Natural killer cell treated with Interleukin-12 subunit alpha and Interleukin-12 subunit beta and Interleukin-15 and Interleukin-18, amount 100 ng/mL, for 72 hours (primary cell): ENCODE data around the gene FAM174C. TPM values are rescaled to one million over a fixed set of nuclear protein-coding genes. Genes with fewer than 3 reads are reported as not detected.
"Not testable (repeated sequence)": the region's sequence is repeated elsewhere in the genome, so short reads cannot be mapped to it uniquely, and the experiment has no call there.

Experiments used
- ATAC-seq, 2 donors: fragments of 150-1000 bp; cut with Tn5 transposase in 1 of 2; sonication (Bioruptor Pico), chemical (Tn5 transposase) in 1 of 2; 2 replicates each; pipeline ENCODE4 v1.10.0; 2021
- DNase-seq: peaks from one replicate; pipeline ENCODE4 v3.0.0; 2022; ENCODE audit warnings: low spot score
- H3K27ac Mint-ChIP-seq, 2 donors: 1 replicate in 1 of 2; 2 replicates in 1 of 2; pipeline ENCODE4 v1.8.0; 2022; ENCODE audit warnings: mixed read lengths in 2 of 2, mild to moderate bottlenecking in 1 of 2, moderate library complexity in 1 of 2
- H3K27me3 Mint-ChIP-seq, 2 donors: 1 replicate in 1 of 2; 2 replicates in 1 of 2; pipeline ENCODE4 v1.8.0; 2022; ENCODE audit warnings: mixed read lengths in 2 of 2
- H3K36me3 Mint-ChIP-seq: one replicate; pipeline ENCODE4 v1.8.0; 2022; ENCODE audit warnings: mixed read lengths
- H3K4me1 Mint-ChIP-seq, 2 donors: 1 replicate in 1 of 2; 2 replicates in 1 of 2; pipeline ENCODE4 v1.8.0; 2022; ENCODE audit warnings: low read depth in 2 of 2, mixed read lengths in 2 of 2, mild to moderate bottlenecking in 1 of 2
- H3K4me3 Mint-ChIP-seq: one replicate; pipeline ENCODE4 v1.8.0; 2022; ENCODE audit warnings: mixed read lengths
- H3K9me3 Mint-ChIP-seq: 2 replicates; pipeline ENCODE4 v1.8.0; 2022; ENCODE audit warnings: mixed read lengths
- total RNA-seq, 2 donors: library from RNA; stranded (reverse); gene quantifications; one replicate each; pipeline ENCODE4 v1.2.3, GENCODE V29; 2022

The FAM174C gene
- total RNA-seq, 2 donors from 2014 or later = 59.5 to 94.2 TPM

DNA sequence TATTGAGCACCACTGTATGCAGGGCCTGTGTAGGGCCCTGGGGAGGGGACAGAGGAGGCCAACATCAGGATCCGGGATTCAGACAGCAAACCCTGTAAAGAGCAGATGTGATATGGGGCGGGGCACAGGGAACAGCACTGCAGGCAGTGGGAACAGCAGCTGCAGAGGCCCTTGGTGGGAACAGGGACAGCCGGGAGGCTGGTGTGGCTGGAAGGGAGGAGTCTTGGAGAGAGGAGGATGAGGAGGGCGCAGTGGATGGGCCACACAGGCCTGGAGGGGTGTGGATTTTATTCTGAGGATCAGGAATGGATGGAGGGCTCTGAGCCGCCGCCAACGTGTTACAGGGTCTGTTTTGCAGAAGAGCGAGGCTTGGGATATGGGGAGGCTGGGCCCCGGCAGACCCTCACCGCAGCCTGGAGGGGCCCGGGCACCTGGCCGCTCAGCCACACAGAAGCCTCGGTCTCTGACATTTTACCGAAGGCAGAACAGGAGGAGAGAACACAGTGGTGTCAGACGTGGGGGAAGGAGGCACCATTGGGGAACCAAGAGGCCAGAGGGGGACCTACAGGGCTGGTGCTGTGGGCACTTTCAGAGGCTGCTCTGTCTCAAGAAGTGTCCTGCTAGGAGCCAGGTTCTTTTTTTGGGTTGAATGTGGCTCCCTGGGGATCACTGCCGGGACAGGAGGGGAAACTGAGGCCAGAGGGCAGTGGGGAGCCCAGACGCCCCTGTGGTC is 17.3 kb downstream of the FAM174C start:
- ATAC-seq (no peak), DNase-seq (no peak)
- H3K9me3 Mint-ChIP-seq = no peaks in the 10 kb centered on the region
- H3K4me3 Mint-ChIP-seq = no peak overlapping the region
- H3K4me1 Mint-ChIP-seq = peaks cover 0 to 2% of the 10 kb centered on the region in 2 donors
- H3K27me3 Mint-ChIP-seq = peaks cover 0 to 10% of the 10 kb centered on the region in 2 donors
- no peaks in the 10 kb centered on the region for H3K36me3 Mint-ChIP-seq
- no peak overlapping the region for H3K27ac Mint-ChIP-seq

DNA sequence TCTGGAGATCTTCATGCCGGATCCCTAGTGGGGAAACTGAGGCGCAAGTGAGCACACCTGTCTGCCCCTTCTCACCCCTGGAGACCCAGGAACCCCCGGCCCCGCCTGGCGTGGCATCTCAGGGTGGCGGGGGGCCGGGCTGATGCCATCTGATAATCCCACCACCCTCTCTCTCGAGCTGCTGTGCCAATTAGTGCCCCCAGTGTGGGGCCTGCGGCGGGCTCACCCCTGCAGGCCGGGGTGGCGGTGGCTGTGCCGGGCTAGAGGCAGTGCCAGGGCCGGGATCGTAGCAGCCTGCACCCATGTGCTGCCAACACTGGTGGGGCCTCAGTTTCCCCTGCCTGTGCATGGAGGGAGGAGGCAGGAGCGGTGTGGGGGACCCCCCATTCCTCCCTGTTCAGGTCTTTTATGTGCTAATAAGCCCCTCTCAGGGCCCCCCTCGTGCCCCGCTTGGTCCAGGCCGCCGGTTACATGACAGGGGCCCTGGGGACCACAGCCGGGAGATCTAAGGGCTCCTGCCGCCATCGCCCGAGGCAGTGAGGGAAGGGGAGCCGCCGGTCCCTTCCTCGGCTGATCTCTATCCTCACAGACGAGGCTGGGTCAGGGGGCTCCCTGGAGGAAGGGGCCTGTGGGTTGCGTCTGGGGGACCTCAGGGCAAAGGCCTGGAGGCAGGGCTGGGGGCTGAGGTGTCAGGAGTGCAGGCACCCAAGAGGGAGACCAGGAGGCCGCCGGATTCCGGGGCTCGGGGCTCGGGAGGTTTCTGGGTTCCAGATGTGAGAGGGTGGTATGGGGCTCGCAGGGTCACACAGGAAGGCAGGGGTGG is 18.7 kb downstream of the FAM174C start:
- Mint-ChIP-seq H3K36me3 (no peaks in the 10 kb centered on the region), H3K4me3 (no peak overlapping the region), H3K4me1 (peaks cover 0 to 2% of the 10 kb centered on the region in 2 donors), H3K9me3 (no peaks in the 10 kb centered on the region), H3K27ac (no peak overlapping the region), H3K27me3 (peaks cover 0 to 10% of the 10 kb centered on the region in 2 donors)
- ATAC-seq (no peak), DNase-seq (no peak)

DNA sequence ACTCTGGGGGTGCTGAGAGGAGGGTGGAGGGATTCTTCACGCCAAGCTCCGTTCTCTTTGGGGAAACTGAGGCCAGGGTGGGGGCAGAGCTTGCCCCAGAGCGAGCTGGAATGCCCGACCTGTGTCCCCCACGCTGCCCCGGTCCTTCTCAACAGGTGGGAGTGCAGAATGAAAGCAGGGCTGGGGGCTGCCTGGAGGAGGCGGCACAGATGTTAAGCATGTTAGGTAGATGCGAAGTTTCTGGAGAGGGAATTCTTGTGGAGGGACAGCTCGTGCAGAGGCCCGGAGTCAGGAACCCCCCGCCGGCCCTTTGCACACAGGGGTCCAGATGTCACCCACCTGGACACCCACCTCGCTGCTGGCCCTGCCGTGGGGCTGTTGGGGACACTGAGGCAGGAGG is 19.4 kb downstream of the FAM174C start:
- H3K36me3 Mint-ChIP-seq = no peaks in the 10 kb centered on the region
- ATAC-seq (no peak), DNase-seq (no peak)
- peaks cover 0 to 2% of the 10 kb centered on the region in 2 donors for H3K4me1 Mint-ChIP-seq
- H3K4me3 Mint-ChIP-seq = no peak overlapping the region
- no peaks in the 10 kb centered on the region for H3K9me3 Mint-ChIP-seq
- peaks cover 0 to 7% of the 10 kb centered on the region in 2 donors for H3K27me3 Mint-ChIP-seq
- H3K27ac Mint-ChIP-seq = no peak overlapping the region

DNA sequence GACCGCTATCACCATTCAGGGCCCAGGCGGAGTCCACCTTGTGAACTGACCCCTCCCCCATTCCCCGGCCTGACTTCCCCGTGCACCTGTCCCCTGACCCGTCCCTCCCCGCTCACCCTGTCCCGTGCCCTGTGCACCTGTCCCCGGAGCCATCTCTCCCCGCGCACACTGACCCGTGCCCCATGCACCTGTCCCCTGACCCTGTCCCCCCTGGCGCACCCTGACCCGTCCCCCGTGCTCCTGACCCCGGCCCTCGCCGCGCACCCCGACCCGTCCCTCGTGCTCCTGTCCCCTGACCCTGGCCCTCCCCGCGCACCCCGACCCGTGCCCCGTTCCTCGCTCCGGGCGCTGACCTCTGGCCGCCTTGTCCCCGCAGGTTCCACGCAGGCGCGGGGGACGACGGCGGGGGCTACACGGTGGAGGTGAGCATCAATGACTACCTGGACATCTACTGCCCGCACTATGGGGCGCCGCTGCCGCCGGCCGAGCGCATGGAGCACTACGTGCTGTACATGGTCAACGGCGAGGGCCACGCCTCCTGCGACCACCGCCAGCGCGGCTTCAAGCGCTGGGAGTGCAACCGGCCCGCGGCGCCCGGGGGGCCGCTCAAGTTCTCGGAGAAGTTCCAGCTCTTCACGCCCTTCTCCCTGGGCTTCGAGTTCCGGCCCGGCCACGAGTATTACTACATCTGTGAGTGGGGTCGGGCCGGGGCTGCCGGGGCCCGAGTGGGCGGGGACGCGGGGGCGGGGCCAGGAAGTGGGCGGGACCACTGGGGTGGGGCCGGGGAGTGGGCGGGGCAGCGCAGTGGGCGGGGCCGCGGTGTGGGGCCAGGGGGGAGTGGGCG is 20.1 kb downstream of the FAM174C start:
- Mint-ChIP-seq H3K4me1 (peaks cover 0 to 2% of the 10 kb centered on the region in 2 donors), H3K27ac (no peak overlapping the region), H3K36me3 (no peaks in the 10 kb centered on the region), H3K9me3 (no peaks in the 10 kb centered on the region), H3K4me3 (no peak overlapping the region), H3K27me3 (peaks cover 0 to 7% of the 10 kb centered on the region in 2 donors)
- no peak for DNase-seq
- ATAC-seq = peak; percentile 38 to 84

DNA sequence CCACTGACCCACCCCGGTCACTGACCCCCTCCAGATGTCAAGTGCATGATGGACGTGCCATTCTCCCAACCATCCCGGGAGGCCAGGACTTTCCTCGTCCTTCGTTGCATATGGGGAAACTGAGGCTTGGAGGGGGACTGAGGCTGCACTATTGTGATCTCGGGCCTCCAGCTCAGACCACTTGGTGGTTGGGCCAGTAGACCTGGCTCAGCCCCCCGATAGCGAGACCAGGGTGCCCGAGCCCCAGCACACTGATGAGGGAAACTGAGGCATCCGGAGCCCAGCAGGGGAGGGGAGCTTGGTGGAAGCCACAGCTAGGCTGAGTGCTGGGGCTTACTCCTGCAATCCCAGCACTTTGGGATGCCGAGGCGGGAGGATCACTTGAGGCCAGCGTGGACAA is 20.7 kb downstream of the FAM174C start:
- Mint-ChIP-seq H3K4me3 (no peak overlapping the region), H3K4me1 (peaks cover 0 to 2% of the 10 kb centered on the region in 2 donors), H3K27me3 (peaks cover 0 to 7% of the 10 kb centered on the region in 2 donors), H3K36me3 (no peaks in the 10 kb centered on the region), H3K27ac (no peak overlapping the region), H3K9me3 (no peaks in the 10 kb centered on the region)
- DNase-seq (no peak), ATAC-seq (no peak)

DNA sequence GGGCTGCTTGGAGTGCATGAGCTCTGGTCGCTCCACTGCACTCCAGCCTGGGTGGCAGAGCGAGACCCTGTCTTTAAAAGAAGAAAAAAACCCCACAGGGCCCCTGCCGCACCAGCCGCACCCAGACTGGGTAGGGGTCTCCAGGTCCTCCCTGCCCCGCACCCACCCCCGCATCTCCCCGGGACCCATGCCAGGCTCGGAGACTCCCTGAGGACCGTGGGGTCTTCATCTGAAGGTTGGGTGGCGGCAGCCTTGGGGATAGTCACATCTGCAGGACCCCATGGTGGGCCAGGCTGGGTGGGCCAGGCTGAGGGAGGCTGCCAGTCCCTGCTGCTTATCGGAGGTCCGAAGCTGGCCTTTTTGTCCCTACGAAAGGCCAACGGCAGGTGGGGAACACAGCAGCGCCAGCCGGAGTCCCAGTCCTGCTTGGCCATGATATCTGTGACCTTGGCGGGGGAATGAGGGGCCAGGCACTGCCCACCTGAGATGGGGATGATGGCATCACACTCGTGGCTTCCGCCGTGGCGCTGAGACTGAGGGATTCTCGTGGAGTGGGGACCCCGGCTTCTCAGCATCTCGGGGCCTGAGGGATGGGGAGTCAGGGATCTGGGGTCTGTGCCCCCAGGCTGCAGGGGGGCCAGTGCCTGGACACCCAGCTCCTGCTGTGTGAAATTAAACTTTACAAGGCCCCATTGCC is 21.4 kb downstream of the FAM174C start:
- H3K36me3 Mint-ChIP-seq = no peaks in the 10 kb centered on the region
- peaks cover 0 to 2% of the 10 kb centered on the region in 2 donors for H3K4me1 Mint-ChIP-seq
- ATAC-seq (no peak), DNase-seq (no peak)
- H3K27ac Mint-ChIP-seq = no peak overlapping the region
- H3K27me3 Mint-ChIP-seq = peaks cover 0 to 7% of the 10 kb centered on the region in 2 donors
- no peak overlapping the region for H3K4me3 Mint-ChIP-seq
- no peaks in the 10 kb centered on the region for H3K9me3 Mint-ChIP-seq

DNA sequence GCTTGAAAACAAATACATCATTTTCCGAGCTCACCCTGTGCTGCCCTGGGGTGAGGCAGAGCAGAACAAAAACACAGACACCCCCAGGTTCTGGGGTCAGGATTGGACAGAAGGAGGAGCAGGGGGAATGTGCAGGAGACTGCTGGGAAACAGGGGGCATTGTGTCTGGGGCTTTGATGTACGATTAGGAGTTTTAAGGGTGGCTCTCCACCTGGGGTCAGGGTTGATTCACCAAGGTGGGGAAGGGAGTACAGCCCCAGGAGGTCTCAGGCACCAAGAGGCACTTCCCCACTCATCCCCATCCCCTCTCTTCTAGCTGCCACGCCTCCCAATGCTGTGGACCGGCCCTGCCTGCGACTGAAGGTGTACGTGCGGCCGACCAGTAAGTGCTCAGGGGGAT is 22.9 kb downstream of the FAM174C start:
- Mint-ChIP-seq H3K36me3 (no peaks in the 10 kb centered on the region), H3K27ac (no peak overlapping the region), H3K4me3 (no peak overlapping the region), H3K9me3 (no peaks in the 10 kb centered on the region), H3K27me3 (peaks cover 0 to 3% of the 10 kb centered on the region in 2 donors), H3K4me1 (peaks cover 0 to 2% of the 10 kb centered on the region in 2 donors)
- no peak for DNase-seq
- ATAC-seq = no peak

DNA sequence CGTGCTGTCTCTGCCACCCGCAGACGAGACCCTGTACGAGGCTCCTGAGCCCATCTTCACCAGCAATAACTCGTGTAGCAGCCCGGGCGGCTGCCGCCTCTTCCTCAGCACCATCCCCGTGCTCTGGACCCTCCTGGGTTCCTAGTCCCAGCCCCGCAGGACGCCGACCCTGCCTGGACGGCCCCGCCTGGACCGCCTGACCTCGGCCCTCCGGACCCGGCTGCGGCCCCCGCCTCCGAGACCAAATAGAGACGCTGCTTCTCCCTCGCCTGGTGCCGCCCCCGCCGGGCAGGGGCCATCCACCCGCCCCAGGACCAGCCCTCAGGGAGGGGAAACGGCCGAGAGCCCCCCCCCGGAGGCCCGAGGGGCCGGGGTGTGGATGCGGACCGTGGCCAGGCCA is 24.5 kb downstream of the FAM174C start:
- Mint-ChIP-seq H3K27me3 (no peaks in the 10 kb centered on the region), H3K4me1 (no peaks in the 10 kb centered on the region), H3K36me3 (no peaks in the 10 kb centered on the region), H3K4me3 (no peak overlapping the region), H3K27ac (no peak overlapping the region), H3K9me3 (no peaks in the 10 kb centered on the region)
- ATAC-seq (no peak), DNase-seq (no peak)

DNA sequence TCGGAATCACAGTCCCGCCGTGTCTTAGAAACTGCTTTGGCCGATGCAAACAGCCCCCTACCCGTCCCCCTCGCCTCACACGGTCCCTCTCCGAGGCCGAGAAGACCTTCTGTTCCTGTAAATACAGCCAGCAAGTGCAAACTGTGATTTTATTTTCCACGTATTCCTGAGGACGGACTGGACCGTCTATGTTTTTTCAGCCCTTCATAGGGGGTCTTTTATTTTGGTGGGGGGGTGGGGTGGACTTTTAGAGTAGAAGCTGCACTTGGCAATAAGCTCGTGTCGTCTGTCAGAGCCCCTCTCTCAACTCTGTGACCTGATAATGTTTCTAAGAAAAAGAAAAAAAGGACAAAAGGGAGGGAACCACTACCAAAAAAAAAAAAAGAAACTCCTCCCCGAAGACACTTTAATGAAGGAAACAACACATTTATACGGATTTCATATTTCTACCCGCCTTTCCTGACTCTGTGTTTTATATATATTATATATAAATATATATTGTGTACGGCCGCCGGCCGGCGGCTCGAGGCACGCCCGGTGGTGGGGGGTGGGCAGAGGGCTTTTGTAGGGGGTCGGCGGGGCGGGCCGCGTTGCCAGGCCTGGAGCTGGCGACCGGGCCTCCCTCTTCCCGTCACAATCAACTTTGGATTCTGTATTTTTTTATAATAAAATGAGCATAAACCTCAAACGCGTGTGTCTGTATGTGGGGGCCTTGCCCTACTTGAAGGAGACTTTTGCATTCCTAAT is 25.6 kb downstream of the FAM174C start:
- Mint-ChIP-seq H3K36me3 (no peaks in the 10 kb centered on the region), H3K4me3 (no peak overlapping the region), H3K9me3 (no peaks in the 10 kb centered on the region), H3K27ac (no peak overlapping the region), H3K27me3 (no peaks in the 10 kb centered on the region), H3K4me1 (no peaks in the 10 kb centered on the region)
- ATAC-seq (no peak), DNase-seq (no peak)

DNA sequence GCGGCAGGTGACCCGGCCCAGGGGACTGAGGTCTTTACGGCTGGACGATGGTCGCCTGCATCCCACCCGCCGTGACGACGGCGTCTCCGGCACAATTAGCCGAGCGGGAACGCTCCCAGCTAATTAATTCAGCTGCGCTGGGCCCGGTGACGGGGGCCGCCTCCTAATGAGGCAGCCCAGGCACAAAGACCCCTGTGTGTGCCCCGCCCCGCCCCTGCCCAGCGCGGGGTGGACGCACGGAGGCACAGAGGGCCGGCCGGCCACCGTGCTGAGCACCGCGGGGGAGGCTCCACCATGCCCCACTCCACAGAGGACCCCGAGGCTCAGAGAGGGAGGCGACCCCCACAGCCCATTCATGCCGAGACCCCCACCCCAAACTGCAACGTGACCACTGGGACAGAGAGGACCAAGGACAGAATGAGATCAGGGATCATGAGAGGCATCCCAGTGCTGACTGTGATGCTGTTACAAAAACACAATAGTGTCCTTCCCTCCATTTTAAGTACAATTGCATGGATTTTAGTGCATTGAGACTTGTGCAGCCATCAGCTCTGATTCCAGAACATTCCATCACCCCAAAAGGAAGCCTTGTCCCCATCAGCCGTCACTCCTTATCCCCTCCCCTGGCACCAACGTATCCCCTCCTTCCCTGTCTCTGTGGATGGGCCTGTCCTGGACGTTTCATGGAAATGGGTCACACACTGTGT is 27.4 kb downstream of the FAM174C start:
- Mint-ChIP-seq H3K9me3 (no peaks in the 10 kb centered on the region), H3K27me3 (no peaks in the 10 kb centered on the region), H3K4me1 (no peaks in the 10 kb centered on the region), H3K4me3 (no peak overlapping the region), H3K36me3 (no peaks in the 10 kb centered on the region), H3K27ac (no peak overlapping the region)
- peak in 1 of 2 donors; percentile 39 for ATAC-seq
- DNase-seq = no peak

DNA sequence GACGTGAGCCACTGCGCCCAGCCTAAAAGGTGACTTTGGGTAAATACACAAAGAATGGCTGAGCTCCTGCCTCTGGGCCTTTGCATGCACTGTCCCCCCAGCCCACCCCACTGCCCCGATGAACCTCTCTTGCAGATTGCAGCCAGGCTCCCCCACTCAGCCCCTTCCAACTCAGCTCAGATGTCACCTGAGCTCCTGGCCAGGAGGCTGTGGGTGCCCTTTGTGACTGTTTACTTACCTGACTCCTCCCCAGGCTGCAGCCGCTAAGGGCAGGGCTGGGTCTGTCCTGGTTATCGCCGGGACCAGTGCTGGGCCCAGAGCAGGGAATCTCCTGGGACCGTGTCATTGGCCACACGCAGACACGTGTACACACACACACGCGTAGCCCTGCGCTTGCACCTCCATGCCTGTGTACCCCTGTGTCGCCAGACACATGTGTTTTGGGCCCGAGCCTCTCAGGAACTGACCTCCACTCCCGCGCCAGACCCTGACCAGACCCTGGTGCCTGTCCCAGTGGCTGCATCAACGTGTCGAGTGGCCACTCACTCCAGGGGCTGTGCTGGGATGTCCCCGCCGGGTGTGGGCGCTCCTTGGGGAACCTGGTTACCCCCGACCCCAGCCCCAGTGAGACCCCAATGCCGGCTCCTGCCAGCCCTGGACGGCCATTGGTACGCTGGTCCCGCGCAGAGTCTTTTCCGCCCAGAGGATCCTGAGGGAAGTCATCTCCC is 29.0 kb downstream of the FAM174C start:
- ATAC-seq = peak in 1 of 2 donors; percentile 21
- no peak overlapping the region for H3K4me3 Mint-ChIP-seq
- no peak overlapping the region for H3K27ac Mint-ChIP-seq
- no peaks in the 10 kb centered on the region for H3K36me3 Mint-ChIP-seq
- H3K9me3 Mint-ChIP-seq = no peaks in the 10 kb centered on the region
- H3K4me1 Mint-ChIP-seq = no peaks in the 10 kb centered on the region
- no peak for DNase-seq
- no peaks in the 10 kb centered on the region for H3K27me3 Mint-ChIP-seq

DNA sequence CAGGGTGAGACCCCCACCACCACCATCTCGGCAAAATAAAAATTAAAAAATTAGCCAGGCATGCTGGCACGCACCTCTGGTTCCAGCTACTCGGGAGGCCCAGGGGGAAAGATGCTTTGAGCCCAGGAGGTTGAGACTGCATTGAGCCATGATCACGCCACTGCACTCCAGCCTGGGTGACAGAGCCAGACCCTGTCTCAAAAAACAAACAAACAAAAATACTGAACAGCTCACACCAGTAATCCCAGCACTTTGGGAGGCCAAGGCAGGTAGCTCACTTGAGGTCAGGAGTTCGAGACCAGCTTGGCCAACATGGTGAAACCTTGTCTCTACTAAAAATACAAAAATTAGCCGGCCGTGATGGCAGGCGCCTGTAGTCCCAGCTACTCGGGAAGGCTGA is 30.0 kb downstream of the FAM174C start:
- H3K36me3 Mint-ChIP-seq, ATAC-seq, H3K27me3 Mint-ChIP-seq, H3K27ac Mint-ChIP-seq, H3K4me3 Mint-ChIP-seq, H3K9me3 Mint-ChIP-seq, H3K4me1 Mint-ChIP-seq, DNase-seq: not testable (repeated sequence)
